NCI-H1092 treated with DMSO at 0.1 percent for 48 hours (cell line): Measurements from ENCODE around the gene PLIN5.
A peak's percentile ranks its signal among the peaks of the same experiment; 100 is the strongest.
"Not testable (repeated sequence)": the region's sequence is repeated elsewhere in the genome, so short reads cannot be mapped to it uniquely, and the experiment has no call there.

ENCODE experiments used
- DNase-seq: peaks from one replicate; lab custom pipeline; 2025; lab: John Stamatoyannopoulos, UW

Gene PLIN5

DNA sequence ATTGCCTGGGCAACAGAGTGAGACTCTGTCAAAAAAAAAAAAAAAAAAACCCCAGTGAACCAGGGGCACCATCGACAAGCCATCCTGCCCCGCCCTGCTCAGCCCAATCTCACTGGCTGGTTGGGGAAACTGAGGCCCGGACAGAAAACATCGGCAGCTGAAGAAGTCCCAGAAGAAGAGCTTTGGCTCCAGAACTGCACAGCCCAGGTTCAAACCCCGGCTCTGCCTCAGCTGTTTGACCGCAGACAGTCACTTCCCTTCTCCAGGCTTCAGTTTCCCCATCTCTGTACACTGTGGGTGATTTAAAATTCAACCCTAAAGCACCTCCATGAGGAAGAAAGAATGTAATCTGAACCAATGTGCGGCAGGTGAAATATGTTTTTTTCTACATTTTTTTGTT lies 33.9 kb upstream of the PLIN5 start:
- DNase-seq = no peak

DNA sequence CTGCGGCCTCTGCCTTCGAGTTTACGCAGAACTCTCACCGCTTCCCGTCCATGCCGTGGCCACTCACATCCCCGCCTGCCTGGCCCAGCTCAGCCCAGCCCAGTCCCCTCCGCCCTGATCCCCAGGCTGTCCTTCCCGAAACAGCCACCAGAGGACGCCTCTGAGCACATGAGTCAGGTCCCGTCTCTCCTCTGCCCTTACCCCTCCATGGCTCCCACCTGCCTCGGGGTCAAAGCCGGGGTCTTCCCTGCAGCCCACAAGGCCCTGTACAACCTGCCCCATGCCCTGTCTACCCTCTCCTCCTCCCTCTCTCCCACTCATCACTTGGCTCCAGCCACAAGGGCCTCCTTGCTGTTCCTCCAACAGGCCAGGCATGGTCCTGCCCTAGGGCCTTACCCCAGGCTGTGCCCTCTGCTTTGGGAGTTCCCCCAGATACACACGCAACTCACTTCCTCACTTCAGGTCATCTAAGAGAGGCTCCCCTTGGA lies 32.6 kb upstream of the PLIN5 start:
- DNase-seq = no peak

DNA sequence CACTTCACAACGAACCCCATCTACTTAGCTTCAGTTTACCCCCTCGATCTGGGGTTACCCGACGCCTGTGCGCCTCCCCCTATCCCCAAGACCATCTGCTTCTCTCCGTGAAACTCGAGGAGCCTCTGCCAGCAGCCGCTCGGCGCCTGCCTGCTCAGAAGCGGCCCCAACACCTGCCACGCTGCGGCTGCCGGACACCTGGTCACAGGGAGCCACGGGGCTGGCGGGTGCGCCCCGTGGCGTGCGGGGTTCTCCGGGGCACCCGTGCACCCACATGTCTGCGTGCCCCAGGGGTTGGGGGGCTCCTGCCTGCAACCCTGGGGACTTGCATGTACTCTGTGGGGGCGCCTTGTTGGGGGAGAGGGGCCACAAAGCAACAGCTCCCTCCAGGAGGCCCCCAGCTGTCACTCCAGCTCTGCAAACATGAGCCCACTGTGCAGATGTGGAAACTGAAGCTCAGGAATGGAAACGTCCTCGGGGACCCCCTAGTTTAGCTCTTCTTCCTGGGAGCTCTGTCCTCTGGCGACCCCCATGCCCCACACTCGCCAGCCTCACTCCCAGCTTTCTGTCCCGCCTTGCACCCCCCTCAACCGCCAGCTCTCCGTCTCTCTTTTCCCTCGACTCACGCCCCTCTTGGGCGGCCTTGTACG lies 31.5 kb upstream of the PLIN5 start:
- no peak for DNase-seq

DNA sequence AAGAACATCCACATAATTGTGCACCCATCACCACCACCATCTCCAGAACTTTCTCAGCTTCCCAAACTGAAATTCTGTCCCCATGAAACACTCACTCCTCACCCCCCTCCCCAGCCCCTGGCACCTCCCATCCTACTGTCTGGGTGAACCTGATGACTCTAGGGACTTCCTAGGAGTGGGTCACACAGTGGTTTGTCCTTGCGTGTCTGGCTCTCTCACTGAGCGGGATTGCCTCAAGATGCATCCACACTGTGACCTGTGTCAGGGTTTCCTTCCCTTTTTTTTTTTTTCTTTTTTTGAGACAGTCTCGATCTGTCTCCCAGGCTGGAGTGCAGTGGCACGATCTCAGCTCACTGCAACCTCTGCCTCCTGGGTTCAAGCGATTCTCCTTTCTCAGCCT lies 28.5 kb upstream of the PLIN5 start:
- DNase-seq = not testable (repeated sequence)

DNA sequence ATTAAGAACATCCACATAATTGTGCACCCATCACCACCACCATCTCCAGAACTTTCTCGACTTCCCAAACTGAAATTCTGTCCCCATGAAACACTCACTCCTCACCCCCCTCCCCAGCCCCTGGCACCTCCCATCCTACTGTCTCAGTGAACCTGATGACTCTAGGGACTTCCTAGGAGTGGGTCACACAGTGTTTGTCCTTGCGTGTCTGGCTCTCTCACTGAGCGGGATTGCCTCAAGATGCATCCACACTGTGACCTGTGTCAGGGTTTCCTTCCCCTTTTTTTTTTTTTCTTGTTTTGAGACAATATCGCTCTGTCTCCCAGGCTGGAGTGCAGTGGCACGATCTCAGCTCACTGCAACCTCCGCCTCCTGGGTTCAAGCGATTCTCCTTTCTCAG lies 27.1 kb upstream of the PLIN5 start:
- not testable (repeated sequence) for DNase-seq

DNA sequence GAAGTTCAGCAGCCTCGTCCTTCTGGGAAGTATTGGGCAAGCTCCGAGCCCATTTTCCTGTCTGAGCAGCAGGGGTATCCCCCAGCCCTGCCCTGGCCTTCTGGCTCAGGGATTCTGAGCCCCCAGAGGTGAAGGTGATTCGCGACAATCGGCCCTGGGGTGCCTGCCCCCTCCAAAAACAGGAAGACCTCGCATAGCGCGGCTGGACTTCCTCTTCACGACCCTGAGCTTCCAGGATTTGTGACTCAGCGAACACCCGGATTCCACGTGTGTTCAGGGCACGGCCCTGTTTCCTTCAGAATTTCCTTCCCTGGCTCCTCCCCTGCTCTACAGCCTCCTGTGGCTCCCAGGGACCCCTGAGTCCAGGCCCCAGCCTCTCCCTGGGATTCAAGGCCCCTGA lies 24.5 kb upstream of the PLIN5 start, which contains the start of gene SEMA6B:
Gene SEMA6B, minus strand, starts transcription at position 116 of the 400 bp plus-strand sequence. CDS start 1,227 bp downstream, outside the sequence.
- DNase-seq = no peak

DNA sequence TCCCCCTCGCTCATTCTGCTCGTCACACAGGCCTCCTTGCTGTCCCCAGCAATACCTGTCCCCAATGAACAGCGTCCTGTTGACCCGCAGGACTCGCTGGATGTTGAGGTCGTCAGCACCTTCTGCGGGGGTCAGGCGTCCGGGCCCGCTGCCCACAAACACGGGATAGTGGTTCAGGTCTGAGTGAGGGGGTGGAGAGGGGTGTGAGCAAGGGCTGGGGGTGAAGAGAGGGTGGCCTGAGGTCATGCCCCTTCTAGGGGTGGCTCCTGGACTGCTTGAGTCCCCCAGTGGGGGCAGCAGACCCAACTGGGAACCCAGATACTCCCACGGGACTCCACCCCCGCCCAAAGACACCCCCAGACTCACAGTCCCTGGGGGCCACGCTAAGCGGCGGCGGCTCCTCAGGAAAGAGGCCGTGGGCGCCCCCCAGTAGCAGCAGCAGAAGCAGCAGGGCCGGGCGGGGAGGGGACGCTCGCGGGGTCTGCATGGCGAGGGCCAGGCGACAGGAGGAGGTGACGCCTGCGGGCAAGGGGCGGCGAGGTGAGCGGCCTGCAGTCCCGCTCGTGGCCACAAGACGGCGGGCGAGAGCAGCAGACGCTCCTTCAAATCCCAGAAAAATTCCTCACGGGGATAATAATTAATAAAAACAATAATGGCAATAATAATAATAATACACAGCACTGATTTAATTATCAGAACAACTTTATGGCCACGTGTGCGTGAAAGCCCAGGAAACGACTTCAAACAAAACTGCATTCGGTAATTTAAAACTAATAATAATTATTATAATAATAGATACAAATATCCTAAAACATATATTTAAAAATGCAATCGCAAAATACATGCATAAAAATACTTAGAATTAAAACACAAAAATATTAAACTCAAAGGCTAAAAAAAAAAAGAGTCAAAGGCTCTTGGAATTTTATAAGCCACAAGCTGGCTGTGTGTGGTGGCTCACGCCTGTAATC lies 23.2 kb upstream of the PLIN5 start:
- peak; percentile 12 for DNase-seq

DNA sequence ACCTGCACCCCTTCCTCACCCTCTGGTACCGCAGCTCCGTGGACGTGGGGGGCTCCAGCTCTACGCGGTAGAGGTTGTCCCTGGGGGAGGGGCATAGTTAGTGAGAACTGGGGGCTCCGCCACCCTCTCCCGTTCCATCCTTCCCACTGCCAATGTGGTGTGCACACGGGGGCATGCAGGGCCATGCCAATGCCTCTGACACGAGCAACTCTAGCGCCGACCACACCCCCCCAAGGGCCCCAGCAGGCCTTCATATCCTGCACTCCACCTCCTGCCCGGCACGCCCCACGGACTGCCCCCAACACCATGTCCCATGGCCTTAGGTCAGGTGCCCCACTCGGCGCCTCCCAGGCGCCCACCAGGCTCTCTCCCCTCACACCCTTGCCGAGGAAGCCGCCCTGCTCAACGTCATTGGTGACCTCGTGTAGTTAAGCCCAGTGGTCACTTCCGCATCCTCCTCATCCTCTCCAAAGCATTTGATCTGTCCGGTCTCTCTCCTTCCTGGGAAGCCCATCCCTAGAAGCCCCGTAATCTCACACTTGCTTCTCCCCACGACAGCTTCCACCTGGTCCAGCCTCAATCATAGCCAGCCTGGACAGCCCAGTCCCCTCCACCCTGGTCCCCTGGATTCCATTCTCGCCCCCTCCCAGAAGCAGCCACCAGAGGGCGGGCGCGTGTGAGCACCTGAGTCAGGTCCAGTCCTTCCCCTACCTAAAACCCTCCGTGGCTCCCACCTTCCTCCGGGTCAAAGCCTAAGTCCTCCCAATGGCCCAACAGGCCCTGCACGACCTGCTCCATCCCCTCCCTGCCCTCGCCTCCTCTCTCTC lies 22.3 kb upstream of the PLIN5 start:
- DNase-seq = no peak

DNA sequence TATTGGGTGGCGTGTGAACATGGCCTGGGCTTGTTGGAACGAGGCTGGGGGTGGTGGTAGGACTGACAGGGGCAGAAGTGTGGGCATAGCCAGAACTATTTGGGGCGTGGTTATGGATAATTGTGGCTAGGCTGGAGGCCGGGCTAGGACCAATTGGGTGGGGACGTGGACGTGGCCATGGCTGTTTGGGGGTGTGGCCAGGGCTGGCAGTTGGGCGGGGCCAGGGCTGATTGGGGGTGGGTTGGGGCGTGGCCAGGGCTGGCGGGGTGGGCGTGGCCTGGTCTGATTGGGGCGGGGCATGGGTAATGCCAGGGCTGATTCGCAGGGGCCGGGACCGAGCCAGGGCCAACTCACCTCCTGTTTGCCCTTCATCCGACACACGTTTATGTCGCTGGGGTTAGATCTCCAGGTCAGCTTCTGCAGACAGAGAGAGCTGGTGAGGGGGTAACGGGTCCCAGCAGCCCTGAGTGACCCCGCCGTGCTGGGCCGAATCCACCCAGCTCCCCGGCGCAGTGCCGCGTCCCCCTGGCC lies 21.6 kb upstream of the PLIN5 start:
- no peak for DNase-seq

DNA sequence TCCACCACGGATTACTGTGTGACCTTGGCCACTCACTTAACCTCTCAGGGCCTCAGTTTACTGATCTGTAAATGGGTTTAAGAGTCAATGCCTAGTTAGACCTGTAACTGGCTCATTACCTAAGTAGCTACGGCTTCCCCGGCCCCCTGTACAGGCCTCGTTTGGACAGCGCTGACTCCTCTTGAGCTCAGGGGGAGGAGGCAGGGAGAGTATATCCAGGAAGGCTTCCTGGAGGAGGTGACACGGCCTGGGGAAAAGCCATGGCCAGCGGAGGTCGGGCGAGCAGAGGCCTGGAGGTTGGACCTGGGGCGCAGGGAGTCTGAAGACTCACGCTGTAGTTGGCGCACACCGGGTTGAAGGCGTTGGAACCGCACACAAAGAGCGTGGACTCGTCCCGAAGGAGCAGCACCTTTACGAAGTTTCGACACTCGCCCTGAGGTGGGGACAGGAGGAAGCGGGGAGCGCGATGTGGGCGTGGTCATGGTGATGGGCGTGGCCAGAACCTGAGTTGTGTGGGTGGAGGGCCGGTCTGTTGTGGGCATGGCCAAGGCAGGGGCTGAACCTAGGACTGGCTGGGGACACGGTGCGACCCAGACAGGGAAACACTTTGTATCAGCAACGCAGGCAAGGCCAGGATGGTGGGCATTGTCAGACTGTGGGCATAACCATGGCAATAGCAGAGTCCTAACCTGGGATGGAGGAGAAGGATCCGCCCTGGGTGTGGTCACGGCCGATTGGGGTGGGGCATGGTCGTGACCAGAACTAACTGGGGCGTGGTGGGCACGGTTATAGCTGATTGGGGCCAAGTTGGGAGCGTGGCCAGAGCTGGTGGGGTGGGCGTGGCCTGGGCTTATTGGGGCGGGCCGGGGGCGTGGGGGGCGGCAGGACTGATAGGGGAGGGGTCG lies 20.9 kb upstream of the PLIN5 start:
- no peak for DNase-seq

DNA sequence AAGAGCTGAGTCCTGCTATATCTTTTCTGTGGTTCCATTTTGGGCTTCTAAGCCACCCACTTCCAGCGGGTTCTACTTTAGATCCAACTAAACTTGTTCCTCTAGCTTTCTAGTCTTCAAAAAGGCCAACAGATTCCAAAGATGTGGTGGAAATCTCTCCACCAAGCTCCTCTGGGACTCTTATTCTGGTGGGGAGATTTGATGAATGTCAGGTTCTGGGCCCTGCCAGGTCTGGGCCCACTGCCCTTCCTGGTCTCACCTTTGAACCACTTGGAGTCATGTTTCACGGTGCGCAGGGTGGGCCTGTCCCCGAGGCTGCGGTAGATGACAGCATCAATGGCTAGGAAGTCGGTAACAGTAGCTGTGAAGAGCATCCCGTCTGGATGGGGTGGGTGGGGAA lies 19.7 kb upstream of the PLIN5 start:
- DNase-seq = no peak

DNA sequence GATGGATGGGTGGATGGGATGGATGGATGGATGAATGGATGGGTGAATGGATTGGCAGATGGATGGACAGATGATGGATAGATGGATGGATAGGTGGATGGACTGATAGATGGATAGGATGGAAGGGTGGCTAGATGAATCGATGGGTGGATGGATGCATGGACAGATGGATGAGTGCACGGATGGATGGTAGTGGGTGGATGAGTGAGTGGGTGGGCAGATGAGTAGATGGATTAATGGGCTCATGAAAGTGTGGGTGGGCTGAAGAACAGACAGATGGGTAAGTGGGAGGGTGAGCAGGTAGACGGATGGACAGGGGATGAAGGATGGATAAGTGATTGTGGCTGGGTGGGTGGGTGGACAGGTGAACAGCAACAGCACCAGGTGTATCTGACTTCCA lies 18.8 kb upstream of the PLIN5 start:
- DNase-seq = no peak

DNA sequence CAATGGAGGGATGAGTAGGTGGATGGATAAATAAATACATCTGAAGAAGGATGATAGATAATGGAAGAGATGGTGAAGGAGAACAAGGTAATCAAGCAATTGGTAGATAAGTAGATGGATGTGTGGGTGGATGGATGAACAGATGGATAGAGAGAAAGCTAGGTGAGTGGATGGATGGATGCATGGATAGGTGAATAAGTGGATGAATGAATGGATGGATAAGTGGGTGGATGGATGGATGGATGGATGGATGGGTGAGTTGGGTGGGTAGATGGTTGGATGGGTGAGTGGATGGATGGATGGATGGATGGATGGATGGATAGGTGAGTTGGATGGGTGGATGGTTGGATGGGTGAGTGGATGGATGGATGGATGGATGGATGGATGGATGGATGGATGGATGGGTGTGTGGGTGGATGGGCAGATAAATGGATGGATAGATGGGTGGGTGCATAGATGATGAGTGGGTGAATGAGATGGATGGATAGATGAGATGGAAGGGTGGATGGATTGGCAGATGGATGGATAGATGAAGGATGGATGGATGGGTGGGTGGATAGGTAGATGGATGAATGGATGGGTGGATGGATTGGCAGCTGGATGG lies 18.2 kb upstream of the PLIN5 start:
- DNase-seq = no peak

DNA sequence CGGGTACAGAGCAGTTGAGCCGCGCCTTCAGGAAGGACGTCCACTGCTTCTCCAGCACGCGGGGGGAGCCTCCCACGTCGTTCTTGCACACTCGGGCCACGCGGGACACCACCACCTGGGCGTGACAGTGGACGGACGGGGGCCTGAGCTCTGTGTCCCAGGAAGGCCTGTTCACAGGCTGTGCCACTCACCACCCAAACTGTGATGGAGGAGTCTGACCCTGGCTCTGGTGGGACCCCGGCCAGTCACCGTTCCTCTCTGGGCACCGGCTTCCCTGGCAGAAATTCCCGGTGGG lies 17.4 kb upstream of the PLIN5 start:
- DNase-seq = no peak

DNA sequence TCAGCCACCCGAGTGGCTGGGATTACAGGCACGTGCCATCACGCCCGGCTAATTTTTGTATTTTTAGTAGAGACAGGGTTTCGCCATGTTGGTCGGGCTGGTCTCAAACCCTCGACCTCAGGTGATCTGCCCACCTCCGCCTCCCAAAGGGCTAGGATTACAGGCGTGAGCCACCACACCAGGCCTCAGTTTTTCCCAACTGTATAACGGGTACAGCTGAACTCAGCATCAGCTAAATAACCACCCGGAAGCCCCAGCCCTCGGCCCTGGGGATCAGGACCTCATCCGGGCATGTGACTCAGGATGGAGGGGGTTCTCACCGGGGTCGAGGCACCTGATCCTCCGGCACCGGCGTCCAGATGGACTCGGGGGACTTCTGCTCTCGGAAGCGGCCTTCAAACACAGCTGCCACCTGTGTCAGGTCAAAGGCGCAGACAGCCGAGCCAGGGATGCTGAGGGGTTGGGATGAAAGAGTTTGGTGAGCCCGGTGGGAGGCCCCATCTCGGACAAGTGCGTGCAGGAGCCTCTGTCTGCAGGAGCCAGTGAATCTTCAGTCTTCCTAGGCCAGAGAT lies 15.5 kb upstream of the PLIN5 start:
- no peak for DNase-seq

DNA sequence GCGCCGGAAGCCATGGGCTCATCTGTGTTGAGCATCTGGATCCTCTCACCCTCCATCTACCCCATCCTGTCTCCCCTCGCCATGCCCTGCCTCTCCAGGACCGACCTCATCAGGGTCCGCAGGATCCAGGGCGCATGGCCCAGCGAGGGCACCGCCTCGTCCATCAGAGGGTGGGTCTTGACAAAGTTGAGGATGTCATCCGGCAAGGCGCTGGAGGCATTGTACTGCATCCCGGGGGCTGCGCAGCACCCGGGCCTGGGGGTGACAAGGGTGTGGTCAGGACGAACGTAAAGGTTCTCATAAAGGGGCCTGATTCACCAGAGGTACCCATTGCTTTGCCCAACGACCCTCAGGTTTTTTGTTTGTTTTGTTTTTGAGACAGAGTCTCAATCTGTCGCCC lies 15.0 kb upstream of the PLIN5 start:
- no peak for DNase-seq

DNA sequence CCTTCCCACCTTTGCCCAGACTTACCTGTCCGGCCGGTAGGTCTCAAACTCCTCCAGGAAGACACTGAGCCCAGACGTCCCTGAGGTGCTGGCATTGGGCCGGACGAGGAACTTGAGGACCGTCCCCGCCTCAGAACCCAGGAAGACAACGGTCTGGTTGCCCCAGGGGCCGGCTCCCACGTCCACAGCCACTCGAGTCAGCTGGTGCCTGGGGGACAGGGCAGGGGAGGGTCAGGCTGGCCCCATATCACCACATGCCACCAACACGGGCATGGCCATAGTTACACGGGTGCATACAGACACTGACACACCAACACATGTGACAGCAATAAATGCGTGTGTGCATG lies 13.2 kb upstream of the PLIN5 start:
- DNase-seq = no peak

DNA sequence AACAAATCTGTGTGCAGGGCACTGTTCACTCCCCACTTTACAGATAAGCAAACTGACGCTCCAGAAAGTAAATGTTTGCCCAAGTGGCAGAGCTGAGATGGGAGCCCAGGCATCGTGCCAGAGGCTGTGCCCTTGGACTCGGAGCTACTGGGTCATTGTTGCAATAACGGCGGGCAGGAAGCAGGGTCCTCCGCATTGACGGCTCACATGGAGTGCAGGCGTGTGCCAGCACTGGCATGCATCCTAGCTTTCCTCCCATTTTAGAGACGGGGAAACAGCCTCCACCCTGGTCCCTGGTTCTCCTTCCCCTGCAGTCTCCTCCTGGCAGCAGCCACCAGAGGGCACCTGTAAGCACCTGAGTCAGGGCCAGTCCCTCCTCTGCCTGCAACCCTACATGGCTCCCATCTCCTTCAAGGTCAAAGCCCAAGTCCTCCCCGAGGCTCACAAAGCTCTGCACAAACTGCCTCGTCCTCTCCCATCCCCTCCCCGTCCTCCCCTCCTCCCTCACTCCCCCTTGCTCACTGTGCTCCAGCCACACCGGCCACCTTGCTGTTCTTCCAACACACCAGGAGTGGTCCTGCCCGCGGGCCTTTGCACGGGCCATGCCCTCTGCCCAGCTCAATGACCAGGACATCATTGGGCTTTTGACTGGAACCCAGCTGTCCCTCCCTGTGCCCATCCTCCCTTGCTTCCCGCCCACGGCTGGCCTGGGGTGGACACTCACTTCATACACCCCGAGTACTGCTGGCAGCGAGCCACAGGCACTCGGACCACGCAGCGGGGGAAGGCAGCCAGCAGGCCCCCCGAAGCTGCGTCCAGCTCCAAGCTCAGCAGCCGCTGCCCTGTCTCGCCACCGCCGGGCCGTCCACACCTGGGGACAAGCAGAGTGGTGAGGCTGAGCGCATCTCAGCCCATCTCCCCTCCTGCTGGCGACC lies 12.5 kb upstream of the PLIN5 start:
- DNase-seq = peak; percentile 30
